ENCODE results near the gene ZNF587B. TPM values are rescaled to one million over a fixed set of nuclear protein-coding genes. Genes with fewer than 3 reads are reported as not detected.
A peak's percentile ranks its signal among the peaks of the same experiment; 100 is the strongest.
"Not testable (repeated sequence)": the region's sequence is repeated elsewhere in the genome, so short reads cannot be mapped to it uniquely, and the experiment has no call there.

The ZNF587B gene
- total RNA-seq, 1 donor from 2014 or later: 17.9 TPM

DNA sequence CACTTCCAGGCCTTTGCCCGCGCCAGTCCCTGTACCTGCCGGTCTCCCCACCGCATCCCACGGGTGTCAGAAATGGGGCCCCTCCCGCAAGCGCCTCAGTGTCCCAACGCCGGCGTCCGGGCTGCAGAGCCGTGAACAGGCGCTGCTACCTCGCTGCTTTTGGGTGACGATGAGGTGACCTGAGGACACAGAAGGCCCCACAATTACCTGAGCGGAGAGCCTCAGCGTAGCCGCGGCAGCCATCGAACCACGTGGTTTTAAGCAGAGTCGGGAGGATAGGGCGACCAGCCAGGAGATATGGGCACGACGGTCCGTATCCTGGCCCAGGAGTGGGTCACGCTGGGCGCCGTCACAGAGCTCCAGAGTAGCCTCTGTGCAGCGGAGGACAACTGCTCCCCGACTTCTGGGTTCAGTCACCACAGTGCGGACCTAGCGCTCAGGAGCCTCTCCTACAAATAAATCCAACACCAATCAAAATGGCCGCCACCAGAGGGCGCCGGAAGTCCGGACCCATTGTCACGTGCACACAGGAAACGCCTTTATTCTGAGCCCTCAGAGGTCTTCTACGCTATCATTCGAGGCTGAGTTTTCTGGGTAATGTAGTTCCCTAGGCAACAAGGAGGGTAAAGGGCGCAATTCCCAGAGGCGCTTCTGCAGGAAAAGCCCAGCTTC lies 58.6 kb downstream of the ZNF587B start, which contains the start of gene ZNF814:
TSS of gene ZNF814 (minus strand) at position 478 of the 672 bp plus-strand sequence. CDS start at position 243, 235 bp downstream.
- H3K79me2 ChIP-seq (ENCODE audit: insufficient read depth, low read length): peaks cover 42% of the 10 kb centered on the region
- H3K4me3 Mint-ChIP-seq (ENCODE audit: unreplicated experiment): peak within 1 kb of the TSS; percentile 97
- H3K27ac Mint-ChIP-seq (ENCODE audit: unreplicated experiment): peak within 1 kb of the TSS; percentile 100
- H3K9me3 Mint-ChIP-seq (ENCODE audit: unreplicated experiment): peaks cover 4% of the 10 kb centered on the region
- no peak for FAIRE-seq
- H3K4me1 ChIP-seq (ENCODE audit: insufficient read depth, low read length): peaks cover 5% of the 10 kb centered on the region
- no peaks in the 10 kb centered on the region for H3K9me3 ChIP-seq (ENCODE audit: insufficient read depth, low read depth, low read length)
- no peaks in the 10 kb centered on the region for H4K20me1 ChIP-seq (ENCODE audit: insufficient read depth, low read length)
- H3K27ac ChIP-seq (ENCODE audit: low read depth, low read length): peak within 1 kb of the TSS; percentile 56
- peak within 1 kb of the TSS; percentile 91 for H3K4me2 ChIP-seq (ENCODE audit: low read length)
- TF ChIP-seq, protein P1, sequence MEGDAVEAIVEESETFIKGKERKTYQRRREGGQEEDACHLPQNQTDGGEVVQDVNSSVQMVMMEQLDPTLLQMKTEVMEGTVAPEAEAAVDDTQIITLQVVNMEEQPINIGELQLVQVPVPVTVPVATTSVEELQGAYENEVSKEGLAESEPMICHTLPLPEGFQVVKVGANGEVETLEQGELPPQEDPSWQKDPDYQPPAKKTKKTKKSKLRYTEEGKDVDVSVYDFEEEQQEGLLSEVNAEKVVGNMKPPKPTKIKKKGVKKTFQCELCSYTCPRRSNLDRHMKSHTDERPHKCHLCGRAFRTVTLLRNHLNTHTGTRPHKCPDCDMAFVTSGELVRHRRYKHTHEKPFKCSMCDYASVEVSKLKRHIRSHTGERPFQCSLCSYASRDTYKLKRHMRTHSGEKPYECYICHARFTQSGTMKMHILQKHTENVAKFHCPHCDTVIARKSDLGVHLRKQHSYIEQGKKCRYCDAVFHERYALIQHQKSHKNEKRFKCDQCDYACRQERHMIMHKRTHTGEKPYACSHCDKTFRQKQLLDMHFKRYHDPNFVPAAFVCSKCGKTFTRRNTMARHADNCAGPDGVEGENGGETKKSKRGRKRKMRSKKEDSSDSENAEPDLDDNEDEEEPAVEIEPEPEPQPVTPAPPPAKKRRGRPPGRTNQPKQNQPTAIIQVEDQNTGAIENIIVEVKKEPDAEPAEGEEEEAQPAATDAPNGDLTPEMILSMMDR (IDR thresholded peaks at IDR 0.05; ENCODE audit: insufficient read depth, low read depth, low read length): peak; percentile 21
- no peak for TF ChIP-seq EZH2 (IDR thresholded peaks at IDR 0.05; ENCODE audit: insufficient read depth, low read length)
- peak within 1 kb of the TSS; percentile 83 for H3K4me3 ChIP-seq (ENCODE audit: insufficient read depth, low read depth, low read length)
- no peaks in the 10 kb centered on the region for H3K36me3 ChIP-seq (ENCODE audit: insufficient read depth, low read length)
- DNase-seq (ENCODE audit: low read depth): peak; percentile 59
- no peaks in the 10 kb centered on the region for H3K27me3 ChIP-seq (ENCODE audit: insufficient read depth, low read length)
- H3K9ac ChIP-seq (ENCODE audit: low read length): peak within 1 kb of the TSS; percentile 82
- H3K4me1 Mint-ChIP-seq (ENCODE audit: low read depth, unreplicated experiment): peaks cover 41% of the 10 kb centered on the region
- peaks cover 14% of the 10 kb centered on the region for H3K36me3 Mint-ChIP-seq (ENCODE audit: low read depth, unreplicated experiment)
- H2AFZ ChIP-seq (ENCODE audit: low read depth, low read length): peak within 1 kb of the TSS; percentile 94
- H3K27me3 Mint-ChIP-seq (ENCODE audit: low read depth, unreplicated experiment): no peaks in the 10 kb centered on the region

GRCh38 chr19:57890706-57891105 lies 60.6 kb downstream of the ZNF587B start:
- H2AFZ ChIP-seq (ENCODE audit: low read depth, low read length); H3K36me3 ChIP-seq (ENCODE audit: insufficient read depth, low read length); H3K27me3 Mint-ChIP-seq (ENCODE audit: low read depth, unreplicated experiment); H3K4me2 ChIP-seq (ENCODE audit: low read length); H3K4me3 ChIP-seq (ENCODE audit: insufficient read depth, low read depth, low read length); H4K20me1 ChIP-seq (ENCODE audit: insufficient read depth, low read length); H3K9me3 ChIP-seq (ENCODE audit: insufficient read depth, low read depth, low read length); FAIRE-seq; H3K36me3 Mint-ChIP-seq (ENCODE audit: low read depth, unreplicated experiment); H3K4me1 ChIP-seq (ENCODE audit: insufficient read depth, low read length); H3K9ac ChIP-seq (ENCODE audit: low read length); H3K27me3 ChIP-seq (ENCODE audit: insufficient read depth, low read length); H3K9me3 Mint-ChIP-seq (ENCODE audit: unreplicated experiment): not testable (repeated sequence)
- DNase-seq (ENCODE audit: low read depth): peak; percentile 97
- Mint-ChIP-seq H3K27ac (ENCODE audit: unreplicated experiment) (peak overlapping the region; percentile 100), H3K4me1 (ENCODE audit: low read depth, unreplicated experiment) (peaks cover 33% of the 10 kb centered on the region), H3K4me3 (ENCODE audit: unreplicated experiment) (peak overlapping the region; percentile 71)
- Histone ChIP-seq H3K27ac (ENCODE audit: low read depth, low read length) (peak overlapping the region; percentile 10), H3K79me2 (ENCODE audit: insufficient read depth, low read length) (peaks cover 23% of the 10 kb centered on the region)

Other genes with a start within 250 kb of the ZNF587B start
- 8.7 and 8.9 TPM in 2 replicates for gene ZIK1, start 246.2 kb upstream of the ZNF587B start, total RNA-seq
- gene ZNF530, start 230.4 kb upstream of the ZNF587B start, total RNA-seq: 3.5 and 4.7 TPM in 2 replicates
- gene ZNF134, start 216.1 kb upstream of the ZNF587B start, total RNA-seq: 30.5 and 32.3 TPM in 2 replicates
- 18.2 and 21.9 TPM in 2 replicates for gene ZNF211, start 197.1 kb upstream of the ZNF587B start, total RNA-seq
- 0.43 and 1.2 TPM in 2 replicates for gene ZSCAN4, start 161.4 kb upstream of the ZNF587B start, total RNA-seq
- 6.1 and 6.5 TPM in 2 replicates for gene ZNF551, start 148.3 kb upstream of the ZNF587B start, total RNA-seq
- gene ZNF154, start 121.1 kb upstream of the ZNF587B start, total RNA-seq: 12.7 and 13.1 TPM in 2 replicates
- gene ZNF671, start 102.7 kb upstream of the ZNF587B start, total RNA-seq: 8.0 and 8.2 TPM in 2 replicates
- gene ZNF776, start 83.5 kb upstream of the ZNF587B start, total RNA-seq: 17.4 and 17.5 TPM in 2 replicates
- gene ZNF586, start 60.6 kb upstream of the ZNF587B start, total RNA-seq: 8.8 and 11.5 TPM in 2 replicates
- 7.2 and 9.6 TPM in 2 replicates for gene ZNF552, start 15.4 kb upstream of the ZNF587B start, total RNA-seq
- 36.7 and 37.4 TPM in 2 replicates for gene ZNF587, start 19.6 kb downstream of the ZNF587B start, total RNA-seq
- 31.6 and 34.7 TPM in 2 replicates for gene ZNF814, start 58.7 kb downstream of the ZNF587B start, total RNA-seq
- 16.2 and 17.2 TPM in 2 replicates for gene ZNF417, start 86.3 kb downstream of the ZNF587B start, total RNA-seq
- gene ZNF418, start 105.1 kb downstream of the ZNF587B start, total RNA-seq: 5.5 and 10.4 TPM in 2 replicates
- gene ZNF256, start 117.4 kb downstream of the ZNF587B start, total RNA-seq: 7.1 and 7.3 TPM in 2 replicates
- gene C19orf18, start 144.2 kb downstream of the ZNF587B start, total RNA-seq: 0.66 and 1.5 TPM in 2 replicates
- gene ZNF606, start 172.5 kb downstream of the ZNF587B start, total RNA-seq: 13.5 and 14.3 TPM in 2 replicates
- gene ZSCAN1, start 203.7 kb downstream of the ZNF587B start, total RNA-seq: not detected in 2 replicates
- 1.5 and 1.7 TPM in 2 replicates for gene ZNF135, start 229.0 kb downstream of the ZNF587B start, total RNA-seq

All from astrocyte (in vitro differentiated cells and primary cell).